HEK293 (cell line): ENCODE measurements around the gene PSEN1.

ENCODE experiments used
- CTCF ChIA-PET: fragments of 350-600 bp; formaldehyde crosslinking; extraction: SDS; loops from one replicate; lab custom pipeline; 2021; ENCODE audit warnings: antibody characterized with exemption; lab: Yijun Ruan, JAX
- POLR2A ChIA-PET: fragments of 300-600 bp; formaldehyde crosslinking; extraction: SDS; loops from one replicate; lab custom pipeline; 2020; ENCODE audit warnings: antibody characterized with exemption, inconsistent platforms; lab: Yijun Ruan, JAX
- H3K27ac ChIP-seq: fragments of 200-500 bp; sonication (Bioruptor generic); 2 replicates; pipeline ENCODE4 v1.5.1; 2014; ENCODE audit warnings: low read depth, low read length, control low read depth, inconsistent platforms; ENCODE audit errors: extremely low read depth
- H3K36me3 ChIP-seq, 2 experiments: fragments of 200-500 bp in 1 of 2; sonication (Bioruptor generic) in 1 of 2; 1 replicate in 1 of 2; 2 replicates in 1 of 2; pipeline ENCODE4 v1.5.1; 2014 to 2017; ENCODE audit warnings: inconsistent platforms in 2 of 2, low read length in 2 of 2; ENCODE audit not compliant: control insufficient read depth in 2 of 2, insufficient read depth in 1 of 2
- H3K4me1 ChIP-seq: fragments of 200-500 bp; sonication (Bioruptor generic); 2 replicates; pipeline ENCODE4 v1.5.1; 2014; ENCODE audit warnings: mild to moderate bottlenecking, low read length, inconsistent platforms; ENCODE audit not compliant: control insufficient read depth, insufficient read depth
- H3K4me3 ChIP-seq: 2 replicates; pipeline ENCODE4 v1.5.1; 2011; ENCODE audit warnings: low read depth, mild to moderate bottlenecking, control low read depth, low read length, moderate library complexity
- H3K9me3 ChIP-seq: fragments of 200-500 bp; sonication (Bioruptor generic); 2 replicates; pipeline ENCODE4 v1.5.1; 2014; ENCODE audit warnings: low read depth, low read length, inconsistent platforms; ENCODE audit not compliant: control insufficient read depth, insufficient read depth
- BCL11A ChIP-seq: fragments of 450-650 bp; formaldehyde crosslinking; IDR thresholded peaks from 2 replicates; pipeline ENCODE4 v1.5.1; 2016; ENCODE audit warnings: low read depth, missing biosample characterization, missing genetic modification characterization
- ELK4 ChIP-seq: IDR thresholded peaks from 2 replicates; pipeline ENCODE4 v1.6.1; 2011; ENCODE audit warnings: mild to moderate bottlenecking, low read depth, low read length, borderline replicate concordance
- GLI4 ChIP-seq: fragments of 450-650 bp; formaldehyde crosslinking; IDR thresholded peaks from 2 replicates; pipeline ENCODE4 v1.5.1; 2016; ENCODE audit warnings: missing biosample characterization, missing genetic modification characterization
- GLIS1 ChIP-seq: fragments of 450-650 bp; formaldehyde crosslinking; IDR thresholded peaks from 2 replicates; pipeline ENCODE4 v1.5.1; 2016; ENCODE audit warnings: missing biosample characterization, missing genetic modification characterization
- MEIS1 ChIP-seq: sonication (generic); formaldehyde crosslinking; IDR thresholded peaks from 2 replicates; pipeline ENCODE4 v1.8.1; 2022; ENCODE audit warnings: missing genetic modification reagents, mild to moderate bottlenecking, borderline replicate concordance
- TSHZ1 ChIP-seq: fragments of 450-650 bp; formaldehyde crosslinking; IDR thresholded peaks from 2 replicates; pipeline ENCODE4 v1.5.1; 2016; ENCODE audit warnings: missing biosample characterization, missing genetic modification characterization, borderline replicate concordance
- ZEB2 ChIP-seq: fragments of 450-650 bp; formaldehyde crosslinking; IDR thresholded peaks from 2 replicates; pipeline ENCODE4 v1.5.1; 2016; ENCODE audit warnings: missing biosample characterization, missing genetic modification characterization
- ZNF10 ChIP-seq: fragments of 450-650 bp; formaldehyde crosslinking; IDR thresholded peaks from 2 replicates; pipeline ENCODE4 v1.5.1; 2017; ENCODE audit warnings: missing biosample characterization, missing genetic modification characterization
- ZNF114 ChIP-seq: fragments of 450-650 bp; formaldehyde crosslinking; IDR thresholded peaks from 2 replicates; pipeline ENCODE4 v1.5.0; 2017; ENCODE audit warnings: missing biosample characterization, missing genetic modification characterization
- ZNF133 ChIP-seq: fragments of 450-650 bp; formaldehyde crosslinking; IDR thresholded peaks from 2 replicates; pipeline ENCODE4 v1.5.1; 2016; ENCODE audit warnings: missing biosample characterization, missing genetic modification characterization
- ZNF16 ChIP-seq: fragments of 450-650 bp; formaldehyde crosslinking; IDR thresholded peaks from 2 replicates; pipeline ENCODE4 v1.5.1; 2016; ENCODE audit warnings: low read depth, missing biosample characterization, missing genetic modification characterization
- ZNF223 ChIP-seq: fragments of 450-650 bp; formaldehyde crosslinking; IDR thresholded peaks from 2 replicates; pipeline ENCODE4 v1.5.1; 2016; ENCODE audit warnings: missing biosample characterization, missing genetic modification characterization
- ZNF311 ChIP-seq: fragments of 450-650 bp; formaldehyde crosslinking; IDR thresholded peaks from 2 replicates; pipeline ENCODE4 v1.5.1; 2017; ENCODE audit warnings: missing biosample characterization, missing genetic modification characterization, borderline replicate concordance
- ZNF362 ChIP-seq: fragments of 450-650 bp; formaldehyde crosslinking; IDR thresholded peaks from 2 replicates; pipeline ENCODE4 v1.5.1; 2016; ENCODE audit warnings: missing biosample characterization, missing genetic modification characterization
- ZNF488 ChIP-seq: fragments of 450-650 bp; formaldehyde crosslinking; IDR thresholded peaks from 2 replicates; pipeline ENCODE4 v1.5.1; 2016; ENCODE audit warnings: missing biosample characterization, missing genetic modification characterization
- ZNF555 ChIP-seq: fragments of 450-650 bp; formaldehyde crosslinking; conservative IDR thresholded peaks from 2 replicates; pipeline ENCODE4 v1.5.1; 2017; ENCODE audit warnings: missing biosample characterization, mild to moderate bottlenecking, missing genetic modification characterization, inconsistent platforms
- ZNF639 ChIP-seq: fragments of 450-650 bp; formaldehyde crosslinking; IDR thresholded peaks from 2 replicates; pipeline ENCODE4 v1.5.1; 2016; ENCODE audit warnings: missing biosample characterization, missing genetic modification characterization

PSEN1 gene

GRCh38 chr14:73146111-73146510 is 9.8 kb downstream of the PSEN1 start:
- TF ChIP-seq ZNF133 (no peak), ZNF16 (no peak), ELK4 (no peak), ZNF362 (tag by site-specific recombination) (no peak), TSHZ1 (tag by site-specific recombination) (no peak), BCL11A (no peak), ZNF639 (tag by site-specific recombination) (no peak), ZEB2 (tag by site-specific recombination) (no peak), ZNF488 (no peak), ZNF10 (tag by site-specific recombination) (no peak), ZNF223 (tag by site-specific recombination) (no peak), GLI4 (no peak), GLIS1 (no peak), ZNF555 (tag by site-specific recombination) (no peak), ZNF311 (tag by site-specific recombination) (no peak)
- no peaks in the 10 kb centered on the region for H3K9me3 ChIP-seq
- CTCF ChIA-PET: no interaction called here
- H3K27ac ChIP-seq: no peak overlapping the region
- H3K36me3 ChIP-seq: peaks cover 3 to 25% of the 10 kb centered on the region in 2 experiments
- POLR2A ChIA-PET: interaction anchor here (1.5 kb wide), 1 partner anchor 10 kb away, joined by 3 read pairs; the partner anchor contains the start of gene PSEN1
- H3K4me1 ChIP-seq: no peaks in the 10 kb centered on the region
- H3K4me3 ChIP-seq: no peak overlapping the region

GRCh38 chr14:73149753-73150152 is 13.4 kb downstream of the PSEN1 start:
- H3K4me1 ChIP-seq: no peaks in the 10 kb centered on the region
- H3K36me3 ChIP-seq: peaks cover 11 to 31% of the 10 kb centered on the region in 2 experiments
- H3K27ac ChIP-seq: no peak overlapping the region
- POLR2A ChIA-PET: no interaction called here
- CTCF ChIA-PET: interaction anchor here (0.7 to 1.1 kb wide), 3 partner anchors 13 to 167 kb away, joined by 3 read pairs; no protein-coding TSS in a partner anchor
- no peak overlapping the region for H3K4me3 ChIP-seq
- H3K9me3 ChIP-seq: no peaks in the 10 kb centered on the region
- TF ChIP-seq ZNF114 (tag by site-specific recombination) (no peak), MEIS1 (CRISPR knock-in tag) (no peak)
